T-helper 2 cell treated with Interferon-gamma antibody and Interleukin-4, amounts not matched to agents 100 ng/mL and 5 ng/mL, for 36 hours (primary cell): ENCODE data around the gene RALY. TPM values are rescaled to one million over a fixed set of nuclear protein-coding genes. Genes with fewer than 3 reads are reported as not detected.

Experiments used
- intact Hi-C: fragments of 100-400 bp; cut with micrococcal nuclease; formaldehyde crosslinking; loops from one replicate; pipeline ENCODE4 v1.15.1; 2023
- total RNA-seq: library from RNA; stranded (reverse); gene quantifications from 2 replicates; pipeline ENCODE4 v1.2.3, GENCODE V29; 2022

RALY gene
- total RNA-seq, 1 donor from 2014 or later: 193 TPM

DNA sequence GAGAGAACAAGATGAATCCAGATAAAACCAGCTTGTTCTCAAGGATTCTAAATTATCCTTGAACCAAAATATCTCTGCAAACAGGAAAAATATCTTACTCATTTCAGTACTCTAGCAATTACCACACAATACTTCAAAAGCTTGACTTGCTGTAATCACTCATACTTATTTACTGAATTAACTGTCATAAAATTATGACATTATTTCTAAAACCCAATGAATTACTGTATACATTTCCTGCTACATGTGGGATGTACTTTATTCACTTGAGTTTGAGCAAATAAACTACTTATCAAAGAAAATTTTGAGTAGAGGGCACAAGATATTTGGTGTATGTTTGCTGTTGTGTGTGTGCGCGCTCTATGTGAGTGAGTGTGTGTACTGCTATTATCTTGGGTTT lies 108.6 kb downstream of the RALY start:
- intact Hi-C loops: no loop called here

DNA sequence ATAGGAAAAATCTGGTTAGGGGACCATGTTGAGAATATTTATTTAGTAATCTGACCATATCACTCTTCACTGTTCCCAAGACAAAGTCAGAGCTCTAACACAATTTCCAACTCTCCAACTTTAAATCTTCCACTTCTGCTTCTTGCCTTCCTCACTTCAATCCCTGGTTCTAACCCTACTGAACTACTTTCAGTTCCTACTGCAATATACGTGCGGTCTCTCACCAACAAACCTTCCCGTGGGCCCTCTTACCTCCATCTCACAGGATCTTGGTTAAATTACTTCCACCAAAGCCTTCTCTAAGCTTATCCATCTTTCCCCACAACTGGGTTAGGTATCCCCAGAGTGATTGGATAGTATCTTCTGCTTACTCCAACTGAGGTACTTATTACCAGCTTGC lies 110.3 kb downstream of the RALY start:
- intact Hi-C loops: no loop called here

DNA sequence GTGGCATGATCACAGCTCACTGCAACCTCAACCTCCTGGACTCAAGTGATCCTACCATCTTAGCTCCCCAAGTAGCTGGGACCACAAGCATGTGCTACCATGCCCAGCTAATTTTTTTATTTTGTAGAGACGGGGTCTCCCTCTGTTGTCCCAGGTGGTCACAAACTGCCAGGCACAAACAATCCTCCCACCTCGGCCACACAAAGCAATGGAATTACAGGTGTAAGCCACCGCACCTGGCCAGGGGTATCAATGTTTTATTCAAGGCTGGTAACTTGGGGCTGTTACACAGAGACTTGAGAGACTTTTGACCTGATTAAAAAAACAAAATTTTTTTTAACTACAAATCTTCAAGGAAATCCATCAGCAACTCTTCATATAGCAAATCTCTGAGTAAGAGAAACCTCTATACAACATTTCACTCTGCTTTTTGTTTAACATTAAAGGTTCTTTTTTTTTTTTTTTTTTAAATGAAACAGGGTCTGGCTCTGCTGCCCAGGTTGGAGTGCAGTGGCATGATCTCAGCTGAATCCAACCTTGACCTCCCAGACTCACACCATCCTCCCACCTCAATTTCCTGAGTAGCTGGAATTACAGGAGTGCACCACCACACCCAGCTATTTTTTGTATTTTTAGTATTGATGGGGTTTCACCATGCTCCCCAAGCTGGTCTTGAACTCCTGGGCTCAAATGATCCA lies 112.4 kb downstream of the RALY start:
- intact Hi-C loops: no loop called here

DNA sequence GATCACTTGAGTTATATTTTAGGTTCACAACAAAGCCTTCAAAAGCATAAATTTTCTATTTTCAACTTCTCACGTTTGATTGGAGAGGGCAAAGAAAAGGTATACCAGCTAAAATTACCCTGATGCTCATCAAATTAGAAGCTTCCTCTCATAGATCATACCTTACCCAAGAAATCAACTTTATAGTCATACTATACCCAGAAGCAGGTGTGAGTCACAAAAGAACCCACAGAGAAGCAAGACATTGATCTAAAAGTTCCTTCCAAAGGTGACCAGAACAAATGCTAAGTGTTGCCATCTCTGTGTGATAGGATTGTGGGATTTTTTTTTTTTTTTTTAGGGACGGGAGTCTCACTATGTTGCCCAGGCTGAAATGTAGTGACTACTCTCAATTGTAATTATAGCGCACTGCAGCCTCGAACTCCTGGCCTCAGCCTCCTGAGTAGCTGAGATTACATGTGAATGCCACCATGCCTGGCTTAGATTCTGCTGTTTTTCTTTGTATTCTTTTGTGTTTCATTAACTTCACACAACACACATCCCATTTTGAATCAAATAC lies 115.0 kb downstream of the RALY start:
- intact Hi-C loops: no loop called here

DNA sequence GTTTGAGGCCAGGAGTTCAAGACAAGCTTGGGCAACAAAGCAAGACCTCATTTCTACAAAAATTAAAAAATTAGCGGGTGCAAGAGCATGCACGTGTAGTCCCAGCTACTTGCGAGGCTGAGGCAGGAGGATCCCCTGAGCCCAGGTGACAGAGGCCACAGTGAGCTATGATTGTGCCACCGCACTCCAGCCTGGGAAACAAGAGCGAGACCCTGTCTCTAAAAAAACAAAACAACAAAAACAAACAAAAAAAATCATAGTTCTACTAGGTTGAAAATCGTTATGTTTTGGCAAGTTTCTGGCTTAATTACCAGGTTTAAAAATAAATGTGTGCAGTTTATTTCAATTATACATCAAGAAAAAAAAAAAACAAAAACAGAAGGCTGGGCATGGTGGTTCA lies 115.7 kb downstream of the RALY start:
- intact Hi-C loops: no loop called here

DNA sequence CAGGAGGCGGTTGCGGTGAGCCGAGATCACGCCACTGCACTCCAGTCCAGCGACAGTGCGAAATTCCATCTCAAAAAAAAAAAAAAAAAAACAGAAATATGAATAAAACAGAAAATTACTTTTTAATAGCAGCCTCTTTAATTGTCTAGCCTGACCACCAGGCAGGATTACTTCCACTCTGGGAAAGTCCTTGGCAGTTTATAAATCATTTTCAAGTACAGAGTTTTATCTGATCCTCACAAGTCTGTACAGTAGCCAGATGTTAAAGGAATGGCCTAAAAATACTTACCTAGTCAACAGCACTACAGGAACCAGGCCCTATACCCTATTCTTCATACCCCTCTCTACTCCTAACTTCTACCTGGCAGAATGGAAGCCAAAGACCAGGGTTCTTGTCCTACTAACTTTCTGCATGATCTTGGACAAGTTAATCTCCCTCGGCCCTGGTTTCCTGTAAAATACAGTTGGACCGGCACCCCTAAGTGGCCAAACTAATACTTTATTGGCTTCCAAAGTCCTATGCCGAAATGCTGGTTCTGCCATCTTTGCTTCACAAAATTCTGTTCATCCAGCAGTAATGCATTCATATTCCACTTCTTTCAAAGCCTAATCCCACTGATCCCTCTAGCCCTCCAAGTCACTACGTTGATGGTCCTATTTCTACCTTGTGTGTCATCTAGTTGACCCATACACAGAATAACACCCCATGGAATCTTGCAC lies 116.5 kb downstream of the RALY start:
- intact Hi-C loops: loop anchor here (2.0 to 5.0 kb wide), 2 partner anchors 253 to 423 kb away; partner anchors contain the start of genes E2F1 and ITCH

DNA sequence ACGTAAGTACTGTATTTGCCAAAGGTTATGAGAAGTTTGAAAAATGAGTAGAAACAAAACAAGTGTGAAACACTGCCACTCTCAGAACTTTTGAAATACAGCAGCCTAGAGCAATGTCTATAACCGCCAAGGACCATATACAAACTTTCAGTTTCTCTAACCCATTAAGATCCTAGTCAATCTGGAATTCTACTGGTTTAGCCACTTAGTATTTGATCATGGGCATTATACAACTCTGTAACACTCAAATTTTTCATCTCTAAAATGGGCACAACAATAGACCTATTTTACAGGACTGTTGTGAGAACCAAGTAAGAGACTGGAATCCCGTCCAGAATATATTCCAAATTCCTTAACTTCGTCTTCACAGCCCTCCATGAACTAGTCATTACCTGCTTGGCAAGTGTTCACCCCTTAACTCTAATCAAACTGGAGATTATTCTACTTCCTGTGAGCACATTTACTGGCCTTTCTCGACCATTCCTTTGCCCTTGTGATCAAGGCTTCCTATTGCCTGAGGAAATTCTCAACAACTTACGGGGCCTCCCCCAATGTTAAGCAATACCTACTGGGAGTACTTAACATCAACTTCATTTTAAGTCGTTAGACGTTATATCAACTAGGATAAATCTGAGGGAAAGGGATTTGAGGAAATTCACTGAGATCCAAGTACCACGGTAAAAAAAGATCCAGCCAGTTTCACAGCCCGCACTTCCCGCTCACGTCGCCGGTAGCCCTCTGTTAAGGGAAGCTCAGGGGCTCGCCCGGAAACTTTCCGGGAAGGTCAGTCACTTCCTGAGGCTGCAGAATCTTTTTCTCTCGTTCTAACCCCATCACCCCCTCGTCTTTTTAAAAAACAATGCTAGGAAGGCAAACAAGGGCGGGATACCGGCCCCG lies 117.3 kb downstream of the RALY start:
- intact Hi-C loops: loop anchor here (2.0 to 5.0 kb wide), 2 partner anchors 252 to 424 kb away; partner anchors contain the start of genes E2F1 and ITCH

DNA sequence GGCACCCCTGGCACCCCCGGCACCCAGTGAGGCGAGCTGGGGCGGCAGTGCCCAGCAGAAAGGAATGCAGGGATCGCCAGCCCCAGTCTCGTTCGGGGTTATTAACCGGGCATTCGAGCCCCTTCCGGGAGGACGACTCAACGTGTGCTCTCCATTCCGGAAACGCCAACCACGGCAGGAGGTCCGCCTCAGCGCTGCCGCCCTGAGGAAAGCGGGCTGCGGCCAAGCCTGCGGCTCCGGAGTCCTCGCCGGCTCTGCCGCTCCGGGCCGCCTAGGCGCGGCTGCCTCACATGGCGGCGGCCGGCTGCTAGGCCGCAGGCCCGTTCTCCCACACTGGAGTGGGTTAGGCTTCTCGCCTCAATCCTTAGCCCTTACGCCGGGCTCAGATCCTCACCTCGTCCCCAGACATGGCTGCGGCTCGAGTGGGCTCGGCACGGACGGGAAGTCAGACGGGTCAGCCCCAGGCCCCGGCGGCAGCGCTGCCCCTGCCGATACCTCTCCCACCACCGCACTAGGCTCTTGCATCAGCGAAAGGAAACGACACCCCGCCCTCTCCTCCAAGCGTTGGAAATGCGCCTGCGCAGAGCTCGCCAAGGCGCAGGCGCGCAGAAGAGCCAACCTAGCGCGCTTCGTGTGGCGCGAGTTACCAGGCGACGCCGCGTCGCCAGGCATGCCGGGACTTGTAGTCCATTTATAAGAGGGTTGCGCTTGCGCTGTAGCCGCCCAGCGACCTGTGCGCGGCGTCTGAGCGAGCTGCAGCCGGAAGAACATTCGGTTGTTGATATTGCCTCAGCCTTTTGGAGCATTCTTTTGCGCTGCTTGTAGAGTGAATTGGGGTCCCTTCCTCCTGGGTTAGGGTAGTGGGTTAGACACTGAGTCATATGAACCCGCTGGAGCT lies 118.2 kb downstream of the RALY start, which contains the start of gene EIF2S2:
TSS of gene EIF2S2 (minus strand) at position 542 of the 898 bp plus-strand sequence. CDS start at position 409, 133 bp downstream.
- intact Hi-C loops: loop anchor here (1.0 to 5.0 kb wide), 4 partner anchors 119 to 425 kb away; partner anchors contain the start of genes CHMP4B, E2F1, ITCH and RALY

DNA sequence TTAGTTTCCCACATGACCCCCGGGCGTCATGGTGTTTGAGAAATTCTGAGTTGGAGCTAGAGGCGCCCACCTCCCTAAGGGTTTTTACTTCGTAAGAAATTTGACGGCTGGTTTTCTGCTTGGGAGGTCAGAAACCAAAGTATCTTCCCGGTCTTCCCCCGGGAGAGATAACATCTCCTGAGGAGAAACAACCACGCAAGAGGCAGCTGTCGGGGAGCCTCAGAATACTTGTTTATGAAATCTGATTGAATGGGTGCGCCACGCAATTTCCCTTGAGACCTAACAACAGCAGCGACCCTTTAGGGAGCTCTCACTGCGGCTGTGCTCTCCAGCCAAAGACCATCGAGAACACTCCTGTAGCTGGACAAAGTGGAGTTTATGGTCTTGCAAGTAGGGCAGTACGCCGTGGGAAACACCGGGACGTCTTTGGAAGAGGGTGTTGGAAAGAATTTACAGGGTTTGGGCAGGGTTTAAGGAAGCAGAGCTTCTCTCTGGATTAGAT lies 118.9 kb downstream of the RALY start:
- intact Hi-C loops: loop anchor here (1.0 to 5.0 kb wide), 3 partner anchors 119 to 425 kb away; partner anchors contain the start of genes CHMP4B, E2F1 and RALY

DNA sequence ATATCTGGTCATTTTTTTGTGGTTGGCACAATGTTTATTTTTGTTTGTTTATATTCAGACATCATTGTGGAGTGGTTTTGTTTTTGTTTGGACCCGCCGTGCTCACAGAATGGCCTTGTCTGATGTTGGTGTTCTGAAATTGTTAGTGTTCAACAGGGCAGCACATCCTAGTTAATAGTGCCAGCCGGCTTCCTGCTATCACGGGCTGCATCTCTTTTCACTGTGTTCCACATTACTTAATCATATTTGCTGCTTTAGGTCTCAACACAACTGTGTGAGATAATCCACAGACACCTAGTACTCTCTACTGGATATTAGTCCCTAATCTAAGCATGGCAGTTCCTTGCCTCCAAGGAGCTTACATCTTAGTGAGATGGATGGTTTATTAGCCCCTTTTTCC lies 121.1 kb downstream of the RALY start:
- intact Hi-C loops: loop anchor here (5.0 kb wide), 1 partner anchor 428 kb away; the partner anchor contains the start of gene E2F1

DNA sequence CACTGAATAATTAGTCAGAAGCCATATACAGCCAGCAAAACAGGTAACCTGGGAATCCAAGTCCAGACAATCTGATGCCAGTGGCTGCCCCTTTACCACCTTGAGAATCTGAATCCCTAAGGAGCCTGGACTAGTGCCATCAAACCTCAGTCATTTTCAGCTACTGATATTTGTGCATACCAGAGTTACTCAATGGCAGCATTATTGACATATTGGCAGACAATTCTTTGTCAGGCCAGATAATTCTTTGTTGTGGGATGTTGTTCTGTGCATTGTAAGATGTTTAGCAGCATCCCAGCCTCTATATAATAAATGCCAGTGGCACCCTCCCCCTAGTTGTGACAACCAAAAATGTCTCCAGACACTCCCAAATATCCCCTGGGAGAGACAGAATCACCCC lies 121.5 kb downstream of the RALY start:
- intact Hi-C loops: no loop called here

DNA sequence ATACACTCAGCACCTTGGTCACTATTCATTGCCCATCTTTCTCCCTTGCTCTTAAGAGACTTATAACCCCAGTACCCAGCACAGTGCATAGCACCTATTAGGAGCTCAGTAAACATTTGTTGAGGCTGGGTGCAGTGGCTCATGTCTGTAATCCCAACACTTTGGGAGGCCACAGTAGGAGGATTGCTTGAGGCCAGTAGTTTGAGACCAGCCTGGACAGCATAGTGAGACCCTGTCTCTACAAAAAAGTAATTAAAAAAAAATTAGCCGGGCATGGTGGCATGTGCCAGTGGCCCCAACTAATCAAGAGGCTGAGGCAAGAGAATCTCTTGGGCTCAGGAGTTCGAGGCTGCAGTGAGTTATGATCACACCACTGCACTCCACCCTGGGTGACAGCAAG lies 126.5 kb downstream of the RALY start:
- intact Hi-C loops: no loop called here

DNA sequence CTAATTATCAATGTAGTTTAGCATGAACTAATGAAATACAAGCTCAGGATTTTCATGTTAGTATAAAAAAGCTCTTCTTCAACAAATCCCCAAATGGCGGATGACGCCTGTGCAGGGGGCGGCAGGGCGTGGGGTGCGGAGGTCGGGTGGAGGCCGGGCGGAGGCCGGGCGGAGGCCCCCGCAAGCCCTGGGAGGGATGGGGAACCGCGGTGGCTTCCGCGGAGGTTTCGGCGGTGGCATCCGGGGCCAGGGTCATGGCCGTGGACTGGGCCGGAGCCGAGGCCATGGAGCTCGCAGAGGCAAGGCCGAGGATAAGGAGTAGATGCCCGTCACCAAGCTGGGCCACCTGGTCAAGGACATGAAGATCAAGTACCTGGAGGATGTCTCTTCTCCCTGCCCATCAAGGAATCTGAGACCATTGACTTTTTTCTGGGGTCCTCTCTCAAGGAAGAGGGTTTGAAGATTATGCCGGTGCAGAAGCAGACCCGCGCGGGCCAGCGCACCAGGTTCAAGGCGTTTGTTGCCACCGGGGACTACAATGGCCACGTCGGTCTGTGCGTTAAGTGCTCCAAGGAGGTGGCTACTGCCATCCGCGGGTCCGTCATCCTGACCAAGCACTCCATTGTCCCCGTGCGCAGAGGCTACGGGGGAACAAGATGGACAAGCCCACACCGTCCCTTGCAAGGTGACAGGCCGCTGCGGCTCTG lies 128.7 kb downstream of the RALY start:
- intact Hi-C loops: no loop called here

DNA sequence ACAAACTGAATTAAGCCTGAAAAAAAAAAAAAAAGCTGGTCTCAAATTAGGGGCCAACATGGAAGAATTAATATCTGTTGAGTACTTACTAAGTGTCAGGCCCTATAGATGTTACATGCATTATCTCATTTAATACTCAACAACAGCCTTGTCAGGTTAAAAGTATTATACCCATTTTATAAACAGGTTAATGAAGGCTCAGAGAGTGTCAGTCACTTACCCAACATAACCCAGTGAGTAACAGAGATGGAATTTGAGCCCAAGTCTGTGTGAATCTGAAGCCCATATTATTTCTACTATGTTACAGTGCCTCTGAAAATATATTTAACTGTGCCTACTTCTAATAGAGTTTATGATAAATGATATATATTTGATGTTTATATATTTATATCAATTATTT lies 129.6 kb downstream of the RALY start:
- intact Hi-C loops: no loop called here

DNA sequence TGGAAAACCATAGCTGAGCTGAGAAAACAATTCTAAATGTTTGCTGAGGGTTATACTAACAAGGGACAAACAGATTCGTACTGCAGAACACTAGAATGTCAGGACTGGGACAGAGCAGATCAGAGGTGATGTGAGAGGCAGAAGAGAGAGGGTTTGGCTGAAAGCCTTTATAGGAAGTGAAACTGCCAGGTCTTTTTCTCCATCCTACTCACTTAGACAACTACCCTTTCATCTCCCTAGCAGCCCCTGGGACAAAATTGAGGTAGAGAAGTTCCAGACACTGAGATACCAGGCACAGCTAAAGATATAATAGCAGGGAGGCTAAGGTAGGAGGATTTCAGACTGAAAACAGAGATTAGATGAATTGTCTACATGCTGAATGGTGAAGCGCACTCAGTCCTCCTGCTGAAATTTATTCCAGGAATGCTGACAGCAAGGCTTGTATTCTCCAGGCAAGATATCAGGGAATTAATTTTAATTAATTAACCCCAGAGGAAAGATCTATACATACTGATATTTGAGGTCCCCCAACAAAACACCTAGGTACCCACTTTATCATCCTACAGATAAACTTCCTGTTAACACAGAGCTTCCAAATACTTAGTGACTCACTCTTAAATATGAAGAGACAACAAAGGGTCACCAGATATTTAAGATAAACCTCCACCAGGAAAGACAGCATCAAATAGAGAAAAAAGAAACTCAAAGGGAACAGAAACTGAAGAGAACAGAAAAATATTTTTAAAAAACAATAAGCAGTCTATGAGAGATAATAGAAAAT lies 130.9 kb downstream of the RALY start:
- intact Hi-C loops: loop anchor here (5.0 kb wide), 1 partner anchor 192 kb away; no protein-coding TSS in a partner anchor

DNA sequence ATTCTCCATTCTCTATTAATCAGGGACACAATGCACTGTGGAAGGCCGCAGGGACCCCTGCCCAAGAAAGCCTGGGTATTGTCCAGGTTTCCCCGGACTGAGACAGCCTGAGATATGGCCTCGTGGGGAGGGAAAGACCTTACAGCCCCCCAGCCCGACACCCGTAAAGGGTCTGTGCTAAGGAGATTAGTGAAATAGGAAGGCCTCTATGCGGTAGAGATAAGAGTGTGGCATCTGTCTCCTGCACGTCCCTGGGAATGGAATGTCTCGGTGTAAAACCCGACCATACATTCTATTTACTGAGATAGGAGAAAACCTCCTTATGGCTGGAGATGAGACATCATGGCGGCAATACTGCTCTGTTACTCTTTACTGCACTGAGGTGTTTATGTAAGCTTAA lies 134.1 kb downstream of the RALY start:
- intact Hi-C loops: loop anchor here (2.0 to 5.0 kb wide), 2 partner anchors 195 to 265 kb away; no protein-coding TSS in a partner anchor

DNA sequence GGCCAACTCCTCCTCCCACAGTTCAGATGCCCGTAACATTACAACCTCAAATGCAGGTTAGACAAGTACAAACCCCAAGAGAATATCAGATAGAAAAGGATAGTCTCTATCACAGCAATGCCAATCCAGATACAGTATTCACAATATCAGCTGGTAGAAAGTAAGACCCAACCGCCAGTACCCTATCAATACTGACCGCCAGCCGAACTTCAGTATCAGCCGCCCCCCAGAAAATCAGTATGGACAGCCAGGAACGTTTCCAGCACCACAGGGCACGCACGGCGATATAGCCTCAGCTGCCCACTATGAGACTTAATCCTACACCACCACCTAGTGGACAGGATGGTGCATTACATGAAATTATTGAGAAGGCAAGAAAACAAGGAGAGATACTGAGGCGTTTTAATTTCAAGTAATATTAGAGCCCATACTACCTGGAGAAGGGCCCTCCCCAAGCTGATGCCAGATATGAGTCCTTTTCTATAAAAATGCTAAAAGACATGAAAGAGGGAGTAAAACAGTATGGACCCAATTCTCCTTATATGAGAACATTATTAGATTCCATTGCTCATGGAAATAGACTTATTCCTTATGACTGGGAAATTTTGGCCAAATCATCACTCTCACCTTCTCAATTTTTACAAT lies 135.9 kb downstream of the RALY start:
- intact Hi-C loops: loop anchor here (1.0 to 5.0 kb wide), 4 partner anchors 182 to 267 kb away; no protein-coding TSS in a partner anchor

DNA sequence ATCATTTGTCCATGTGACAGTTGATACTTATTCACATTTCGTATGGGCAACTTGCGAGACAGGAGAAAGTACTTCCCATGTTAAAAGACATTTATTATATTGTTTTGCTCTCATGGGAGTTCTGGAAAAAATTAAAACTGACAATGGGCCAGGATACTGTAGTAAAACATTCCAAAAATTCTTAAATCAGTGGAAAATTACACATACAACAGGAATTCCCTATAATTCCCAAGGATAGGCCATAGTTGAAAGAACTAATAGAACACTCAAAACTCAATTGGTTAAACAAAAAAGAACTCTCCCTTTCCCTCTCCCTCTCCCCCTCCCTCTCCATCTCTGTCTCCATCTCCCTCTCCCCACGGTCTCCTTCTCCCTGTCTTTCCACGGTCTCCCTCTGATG lies 137.8 kb downstream of the RALY start:
- intact Hi-C loops: no loop called here
